GM23338 (cell line): ENCODE data around the gene GNAZ. TPM values are rescaled to one million over a fixed set of nuclear protein-coding genes. Genes with fewer than 3 reads are reported as not detected.

Experiments
- polyA plus RNA-seq: library from polyadenylated mRNA; unstranded; fragments of >200 nt; fragmentation: Nextera tagmentation; extraction: Ambion mirVana; gene quantifications from 2 replicates; pipeline ENCODE4 v1.2.1, GENCODE V29; 2016
- small RNA-seq: library from RNA; depleted of rRNA; stranded (forward); fragments of <200 nt; gene quantifications from one replicate; pipeline ENCODE3, GENCODE V24; 2014; ENCODE audit warnings: low replicate concordance
- total RNA-seq: library from RNA; depleted of rRNA; stranded (reverse); fragments of >200 nt; shearing (Covaris generic); gene quantifications from 2 replicates; pipeline ENCODE4 v1.2.3, GENCODE V29; 2014; rRNA removed

GNAZ gene
- total and polyA plus RNA-seq, 2 experiments from 2014 or later = 2.9 to 11.1 TPM

Small RNA genes lying within 50 kb of the gene (small RNA-seq; reads per million reads assigned to genes)
- gene RF00017 (not detected), gene RF00066 (not detected)

Other genes with a start within 250 kb of the GNAZ start
- gene IGLL5, start 182.7 kb upstream of the GNAZ start, total RNA-seq = not detected in 2 replicates
- not detected in 2 replicates for gene IGLL5, start 182.7 kb upstream of the GNAZ start, polyA plus RNA-seq
- not detected in 2 replicates for gene RSPH14, start 71.5 kb downstream of the GNAZ start, total RNA-seq
- gene RSPH14, start 71.5 kb downstream of the GNAZ start, polyA plus RNA-seq = 1.8 and 2.5 TPM in 2 replicates
- 0.58 and 1.2 TPM in 2 replicates for gene RAB36, start 75.0 kb downstream of the GNAZ start, total RNA-seq
- 0.43 and 0.58 TPM in 2 replicates for gene RAB36, start 75.0 kb downstream of the GNAZ start, polyA plus RNA-seq
- 101 and 121 TPM in 2 replicates for gene BCR, start 110.0 kb downstream of the GNAZ start, total RNA-seq
- 15.6 and 17.7 TPM in 2 replicates for gene BCR, start 110.0 kb downstream of the GNAZ start, polyA plus RNA-seq